Brain pericyte (primary cell): ENCODE results near the gene ADGRF3.
"Not testable (repeated sequence)": the region's sequence is repeated elsewhere in the genome, so short reads cannot be mapped to it uniquely, and the experiment has no call there.

Source experiments
- DNase-seq: peaks from one replicate; pipeline ENCODE4 v3.0.0-alpha.2; 2012; ENCODE audit warnings: low read depth, low spot score

ADGRF3 gene

GRCh38 chr2:26349690-26350089 is 3.1 kb upstream of the ADGRF3 start:
- DNase-seq: no peak

GRCh38 chr2:26347286-26347865 is 787 bp upstream of the ADGRF3 start:
- no peak for DNase-seq

- DNase-seq: peak; percentile 98
Measured at GRCh38 chr2:26345545-26346453, 790 bp downstream of the ADGRF3 start, which contains the start of gene SELENOI. Gene SELENOI (plus strand): TSS chr2:26346143. CDS start chr2:26346233, 90 bp downstream.

- no peak for DNase-seq
Measured at GRCh38 chr2:26345283-26345544, 1.4 kb downstream of the ADGRF3 start.

GRCh38 chr2:26344581-26345282 is 1.9 kb downstream of the ADGRF3 start:
- no peak for DNase-seq

- no peak for DNase-seq
Measured at GRCh38 chr2:26340831-26341230, 5.8 kb downstream of the ADGRF3 start.

GRCh38 chr2:26337298-26337697 is 9.3 kb downstream of the ADGRF3 start:
- DNase-seq: no peak

- DNase-seq: no peak
Measured at GRCh38 chr2:26336719-26337118, 9.9 kb downstream of the ADGRF3 start.

GRCh38 chr2:26335231-26335630 is 11.4 kb downstream of the ADGRF3 start:
- DNase-seq: no peak

GRCh38 chr2:26333293-26333692 is 13.3 kb downstream of the ADGRF3 start:
- DNase-seq: no peak

GRCh38 chr2:26331321-26331720 is 15.3 kb downstream of the ADGRF3 start:
- DNase-seq: not testable (repeated sequence)

GRCh38 chr2:26330604-26331003 is 16.0 kb downstream of the ADGRF3 start:
- no peak for DNase-seq

- DNase-seq: no peak
Measured at GRCh38 chr2:26330114-26330549, 16.5 kb downstream of the ADGRF3 start.

GRCh38 chr2:26329083-26329482 is 17.5 kb downstream of the ADGRF3 start:
- DNase-seq: not testable (repeated sequence)

- no peak for DNase-seq
Measured at GRCh38 chr2:26327291-26328272, 19.0 kb downstream of the ADGRF3 start.

- no peak for DNase-seq
Measured at GRCh38 chr2:26326514-26326913, 20.1 kb downstream of the ADGRF3 start.

- DNase-seq: no peak
Measured at GRCh38 chr2:26325851-26326250, 20.7 kb downstream of the ADGRF3 start.

GRCh38 chr2:26324903-26325302 is 21.7 kb downstream of the ADGRF3 start:
- DNase-seq: no peak

GRCh38 chr2:26324479-26324878 is 22.1 kb downstream of the ADGRF3 start:
- not testable (repeated sequence) for DNase-seq

- DNase-seq: no peak
Measured at GRCh38 chr2:26318950-26319349, 27.6 kb downstream of the ADGRF3 start.

- DNase-seq: no peak
Measured at GRCh38 chr2:26317377-26318105, 29.0 kb downstream of the ADGRF3 start.
